HepG2 (cell line): ENCODE measurements around the gene ZNF148. TPM values are rescaled to one million over a fixed set of nuclear protein-coding genes. Genes with fewer than 3 reads are reported as not detected.

Experiments
- ATAC-seq: fragments of 200-7000 bp; cut with Tn5 transposase; 3 replicates; pipeline ENCODE4 v1.9.1; 2020; ENCODE audit warnings: mild to moderate bottlenecking, moderate library complexity
- BruUV-seq: library from RNA; stranded (reverse); fragments of 400-500 nt; replicated peaks from 2 replicates; lab custom pipeline; 2021; lab: Mats Ljungman, UMichigan
- CTCF ChIA-PET: fragments of 300-600 bp; formaldehyde crosslinking; extraction: SDS; loops from one replicate; lab custom pipeline; 2021; ENCODE audit warnings: low total read pairs, inconsistent platforms, low intra/inter-chr PET ratio; lab: Yijun Ruan, JAX
- POLR2A ChIA-PET: fragments of 350-600 bp; sonication (Branson Sonifier 250); formaldehyde crosslinking; loops from one replicate; lab custom pipeline; 2020; ENCODE audit warnings: antibody characterized with exemption, inconsistent platforms; lab: Yijun Ruan, JAX
- DNase-seq: peaks from one replicate; pipeline ENCODE4 v3.0.0-alpha.2; 2015; ENCODE audit warnings: low spot score
- FAIRE-seq: peaks from 3 replicates; lab custom pipeline; 2011; peaks lifted over from hg19 to GRCh38; lab: Jason Lieb, UNC
- H2AFZ ChIP-seq: one replicate; pipeline ENCODE4 v1.6.1; 2011; ENCODE audit warnings: low read length, inconsistent platforms
- H3K27ac ChIP-seq: fragments of 300-600 bp; 3 replicates; pipeline ENCODE4 v1.8.0; 2011; ENCODE audit warnings: mixed run types, mild to moderate bottlenecking, mixed read lengths, low read length, inconsistent platforms; ENCODE audit not compliant: insufficient read depth; ENCODE audit errors: extremely low read length
- H3K27me3 ChIP-seq, 2 experiments: fragments of 200-600 bp in 1 of 2; 2 replicates in 1 of 2; 3 replicates in 1 of 2; pipeline versions ENCODE4 v1.6.0 to v1.8.0; 2011; ENCODE audit warnings: low read length in 2 of 2, mild to moderate bottlenecking in 2 of 2, moderate library complexity in 2 of 2, inconsistent platforms in 1 of 2; ENCODE audit not compliant: insufficient read depth in 2 of 2, control insufficient read depth in 1 of 2
- H3K36me3 ChIP-seq, 2 experiments: fragments of 200-600 bp in 1 of 2; replicated peaks in 1 of 2; 2 replicates in 1 of 2; 3 replicates in 1 of 2; pipeline versions ENCODE4 v1.5.1 to v1.8.0; 2011; ENCODE audit warnings: low read length in 2 of 2, inconsistent platforms in 1 of 2; ENCODE audit not compliant: insufficient read depth in 2 of 2, control insufficient read depth in 1 of 2
- H3K4me1 ChIP-seq: 2 replicates; pipeline ENCODE4 v1.5.1; 2012; ENCODE audit warnings: low read length, inconsistent platforms; ENCODE audit not compliant: insufficient read depth
- H3K4me2 ChIP-seq: 2 replicates; pipeline ENCODE4 v1.6.0; 2011; ENCODE audit warnings: low read depth, low read length, inconsistent platforms
- H3K4me3 ChIP-seq, 3 experiments: fragments of 200-600 bp in 1 of 3; sonication (generic), shearing (Covaris generic) in 1 of 3; replicated peaks in 1 of 3; 2 replicates each; pipeline ENCODE4 v1.5.1; 2011 to 2016; ENCODE audit warnings: low read length in 3 of 3, inconsistent platforms in 2 of 3, low read depth in 2 of 3, mild to moderate bottlenecking in 2 of 3, control low read depth in 1 of 3, mixed read lengths in 1 of 3; ENCODE audit not compliant: insufficient read depth in 1 of 3
- H3K79me2 ChIP-seq: one replicate; pipeline ENCODE4 v1.6.1; 2011; ENCODE audit warnings: low read length, inconsistent platforms; ENCODE audit not compliant: insufficient read depth
- H3K9ac ChIP-seq: 2 replicates; pipeline ENCODE4 v1.6.0; 2011; ENCODE audit warnings: mild to moderate bottlenecking, low read depth, low read length, inconsistent platforms; ENCODE audit not compliant: insufficient read depth
- H3K9me3 ChIP-seq: 2 replicates; pipeline ENCODE4 v1.5.1; 2012; ENCODE audit warnings: mild to moderate bottlenecking, low read length
- H4K20me1 ChIP-seq: 2 replicates; pipeline ENCODE4 v1.6.0; 2011; ENCODE audit warnings: inconsistent platforms, mild to moderate bottlenecking, low read length, moderate library complexity; ENCODE audit not compliant: insufficient read depth
- NR3C1 ChIP-seq: sonication (generic); formaldehyde crosslinking; IDR thresholded peaks from 2 replicates; pipeline ENCODE4 v1.4.0; 2020; ENCODE audit warnings: missing genetic modification reagents
- PLSCR1 ChIP-seq: sonication (generic); formaldehyde crosslinking; IDR thresholded peaks from 2 replicates; pipeline ENCODE4 v1.5.0; 2020; ENCODE audit warnings: missing genetic modification reagents, mild to moderate bottlenecking, borderline replicate concordance
- POGZ ChIP-seq: sonication (generic); formaldehyde crosslinking; IDR thresholded peaks from 2 replicates; pipeline ENCODE4 v1.4.0; 2020; ENCODE audit warnings: mild to moderate bottlenecking, missing genetic modification reagents
- SMARCE1 ChIP-seq: fragments of 450-650 bp; IDR thresholded peaks from 2 replicates; pipeline ENCODE4 v1.6.1; 2017; ENCODE audit warnings: borderline replicate concordance
- TFAP4 ChIP-seq: sonication (generic); IDR thresholded peaks from 2 replicates; pipeline ENCODE4 v1.6.1; 2016; ENCODE audit warnings: low read depth, borderline replicate concordance
- ZBTB37 ChIP-seq: sonication (generic); formaldehyde crosslinking; IDR thresholded peaks from 2 replicates; pipeline ENCODE4 v1.4.0; 2020; ENCODE audit warnings: mild to moderate bottlenecking, missing genetic modification reagents
- ZFP91 ChIP-seq: sonication (generic); formaldehyde crosslinking; IDR thresholded peaks from 2 replicates; pipeline ENCODE4 v1.9.0; 2022; ENCODE audit warnings: missing genetic modification reagents, mild to moderate bottlenecking, borderline replicate concordance
- ZHX2 ChIP-seq, 2 experiments: sonication (generic) in 1 of 2; formaldehyde crosslinking in 1 of 2; IDR thresholded peaks; 2 replicates each; pipeline versions ENCODE4 v1.6.1 to v1.9.0; 2014 to 2022; ENCODE audit warnings: antibody characterized with exemption in 1 of 2, borderline replicate concordance in 1 of 2, inconsistent platforms in 1 of 2, low read depth in 1 of 2, missing genetic modification reagents in 1 of 2
- ZNF138 ChIP-seq: sonication (generic); formaldehyde crosslinking; IDR thresholded peaks from 2 replicates; pipeline ENCODE4 v1.5.0; 2020; ENCODE audit warnings: mild to moderate bottlenecking, low read depth, missing genetic modification reagents
- ZNF460 ChIP-seq: sonication (generic); formaldehyde crosslinking; IDR thresholded peaks from 2 replicates; pipeline ENCODE4 v1.5.1; 2020; ENCODE audit warnings: missing genetic modification reagents, mild to moderate bottlenecking, borderline replicate concordance
- ZNF570 ChIP-seq: sonication (generic); formaldehyde crosslinking; IDR thresholded peaks from 2 replicates; pipeline ENCODE4 v1.4.0; 2020; ENCODE audit warnings: mild to moderate bottlenecking, missing genetic modification reagents, borderline replicate concordance
- ZNF761 ChIP-seq: sonication (generic); formaldehyde crosslinking; conservative IDR thresholded peaks from 2 replicates; pipeline ENCODE4 v1.4.0; 2020; ENCODE audit warnings: mild to moderate bottlenecking, missing genetic modification reagents
- ZNF83 ChIP-seq: sonication (generic); formaldehyde crosslinking; IDR thresholded peaks from 2 replicates; pipeline ENCODE4 v1.4.0; 2020; ENCODE audit warnings: missing genetic modification reagents, mild to moderate bottlenecking, borderline replicate concordance
- ZNF879 ChIP-seq: sonication (generic); formaldehyde crosslinking; IDR thresholded peaks from 2 replicates; pipeline ENCODE4 v1.8.1; 2023; ENCODE audit warnings: missing genetic modification reagents
- WGBS: methylation state at CpG from one replicate; pipeline ENCODE4 v1.1.6; 2017; ENCODE audit warnings: low lambda C conversion rate; 5-methylcytosine and 5-hydroxymethylcytosine counted together
- in situ Hi-C: cut with HindIII; loops from 2 replicates; pipeline ENCODE4 v1.10.0; 2017; ENCODE audit warnings: low pct_unique_long_range_greater_than_20kb; ENCODE audit not compliant: extremely low pct_ligation_motif_present
- intact Hi-C: fragments of 100-400 bp; cut with micrococcal nuclease; formaldehyde crosslinking; loops from one replicate; pipeline ENCODE4 v1.10.0; 2022; ENCODE audit not compliant: unreplicated experiment
- polyA plus RNA-seq, 8 experiments: library from polyadenylated mRNA; depleted of rRNA in 3 of 8; stranded (reverse) in 7 of 8; unstranded in 1 of 8; fragments of >200 nt; fragmentation: Illumina TruSeq in 4 of 8; extraction: Trizol in 4 of 8; gene quantifications; 2 replicates each; pipeline versions ENCODE4 v1.2.1 to v1.2.3, GENCODE V29; 2011 to 2016; ENCODE audit warnings: low read depth in 4 of 8, missing spikeins in 1 of 8, mixed read lengths in 1 of 8; ENCODE audit not compliant: insufficient read depth in 1 of 8
- total RNA-seq, 5 experiments: library from RNA; depleted of rRNA; stranded (reverse); fragments of >200 nt; fragmentation: Illumina TruSeq; extraction: Trizol; gene quantifications; 2 replicates each; pipeline ENCODE4 v1.2.3, GENCODE V29; 2016; ENCODE audit warnings: low read depth in 1 of 5

The ZNF148 gene
- total and polyA plus RNA-seq, 2 of the 13 experiments (the other 11 are each of a cell fraction or from before 2014, with no cell fraction given) = 10.6 to 36.1 TPM

- in situ Hi-C loops (no loop called here), intact Hi-C loops (no loop called here)
- Histone ChIP-seq H4K20me1 (no peaks in the 10 kb centered on the region), H3K4me1 (no peaks in the 10 kb centered on the region), H3K36me3 (peaks cover 0 to 23% of the 10 kb centered on the region in 2 experiments; a peak in 4 of 5 replicates), H2AFZ (no peak overlapping the region), H3K4me2 (no peak overlapping the region), H3K79me2 (peaks cover 6% of the 10 kb centered on the region), H3K9me3 (no peaks in the 10 kb centered on the region), H3K4me3 (no peak overlapping the region), H3K9ac (no peak overlapping the region), H3K27me3 (no peaks in the 10 kb centered on the region; a peak in 1 of 5 replicates), H3K27ac (no peak overlapping the region)
- no peak for FAIRE-seq
- POLR2A ChIA-PET = no interaction called here
- 57% methylated on average over 1 of the region's 1 CpG for WGBS
- no peak for DNase-seq
- no TSS peak for BruUV-seq
- CTCF ChIA-PET = no interaction called here
- ATAC-seq = no peak
- TF ChIP-seq ZNF879 (CRISPR knock-in tag) = no peak
- TF ChIP-seq TFAP4 = no peak
- TF ChIP-seq ZNF138 (CRISPR knock-in tag) = no peak
- no peak for TF ChIP-seq ZHX2 (IDR thresholded peaks at IDR 0.05; ENCODE audit: low read depth)
- no peak for TF ChIP-seq ZHX2 (CRISPR knock-in tag; IDR thresholded peaks at IDR 0.05; ENCODE audit: borderline replicate concordance)
- TF ChIP-seq ZBTB37 (CRISPR knock-in tag) = no peak
- no peak for TF ChIP-seq ZNF83 (CRISPR knock-in tag)
- no peak for TF ChIP-seq NR3C1 (CRISPR knock-in tag)
- no peak for TF ChIP-seq ZFP91 (CRISPR knock-in tag)
- TF ChIP-seq ZNF761 (CRISPR knock-in tag) = no peak
- no peak for TF ChIP-seq POGZ (CRISPR knock-in tag)
- TF ChIP-seq PLSCR1 (CRISPR knock-in tag) = no peak
- TF ChIP-seq ZNF460 (CRISPR knock-in tag) = no peak
- no peak for TF ChIP-seq ZNF570 (CRISPR knock-in tag)
- TF ChIP-seq SMARCE1 = no peak
Measured at GRCh38 chr3:125324341-125324740, 50.8 kb downstream of the ZNF148 start.
